ENCODE measurements around the gene MACROD1.

Gene MACROD1

DNA sequence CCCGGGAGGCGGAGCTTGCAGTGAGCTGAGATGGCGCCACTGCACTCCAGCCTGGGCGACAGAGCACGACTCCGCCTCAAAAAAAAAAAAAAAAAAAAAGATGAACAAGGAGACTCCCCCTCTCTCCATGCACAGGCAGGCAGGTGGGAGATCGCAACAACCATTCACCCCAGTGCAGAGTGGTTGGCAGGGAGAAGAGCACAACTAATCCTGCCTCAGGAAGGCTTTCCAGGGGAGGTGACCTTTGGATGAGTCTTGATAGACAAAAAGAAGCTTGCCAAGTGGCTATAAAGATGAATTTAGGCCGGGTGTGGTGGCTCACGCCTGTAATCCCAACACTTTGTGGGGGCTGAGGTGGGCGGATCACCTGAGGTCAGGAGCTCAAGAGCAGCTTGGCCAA, 100.2 kb downstream of the MACROD1 start:
- no peak for TF ChIP-seq EZH2phosphoT487 (conservative IDR thresholded peaks at IDR 0.05; ENCODE audit: low read length)
- TF ChIP-seq, protein P1, sequence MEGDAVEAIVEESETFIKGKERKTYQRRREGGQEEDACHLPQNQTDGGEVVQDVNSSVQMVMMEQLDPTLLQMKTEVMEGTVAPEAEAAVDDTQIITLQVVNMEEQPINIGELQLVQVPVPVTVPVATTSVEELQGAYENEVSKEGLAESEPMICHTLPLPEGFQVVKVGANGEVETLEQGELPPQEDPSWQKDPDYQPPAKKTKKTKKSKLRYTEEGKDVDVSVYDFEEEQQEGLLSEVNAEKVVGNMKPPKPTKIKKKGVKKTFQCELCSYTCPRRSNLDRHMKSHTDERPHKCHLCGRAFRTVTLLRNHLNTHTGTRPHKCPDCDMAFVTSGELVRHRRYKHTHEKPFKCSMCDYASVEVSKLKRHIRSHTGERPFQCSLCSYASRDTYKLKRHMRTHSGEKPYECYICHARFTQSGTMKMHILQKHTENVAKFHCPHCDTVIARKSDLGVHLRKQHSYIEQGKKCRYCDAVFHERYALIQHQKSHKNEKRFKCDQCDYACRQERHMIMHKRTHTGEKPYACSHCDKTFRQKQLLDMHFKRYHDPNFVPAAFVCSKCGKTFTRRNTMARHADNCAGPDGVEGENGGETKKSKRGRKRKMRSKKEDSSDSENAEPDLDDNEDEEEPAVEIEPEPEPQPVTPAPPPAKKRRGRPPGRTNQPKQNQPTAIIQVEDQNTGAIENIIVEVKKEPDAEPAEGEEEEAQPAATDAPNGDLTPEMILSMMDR (IDR thresholded peaks at IDR 0.05; ENCODE audit: insufficient read depth, low read length, poor library complexity, severe bottlenecking): no peak
- Histone ChIP-seq H3K27ac (ENCODE audit: low read depth, low read length) (no peak overlapping the region), H3K4me2 (ENCODE audit: low read depth, low read length, poor library complexity, severe bottlenecking) (no peak overlapping the region), H3K9ac (ENCODE audit: low read length) (no peak overlapping the region), H3K36me3 (ENCODE audit: low read length) (no peaks in the 10 kb centered on the region), H3K79me2 (ENCODE audit: insufficient read depth, low read length) (no peaks in the 10 kb centered on the region), H3K4me3 (ENCODE audit: insufficient read depth, low read length, poor library complexity, severe bottlenecking) (no peak overlapping the region), H3F3A (ENCODE audit: insufficient read depth) (no peaks in the 10 kb centered on the region), H3K9me3 (ENCODE audit: insufficient read depth, low read length) (no peaks in the 10 kb centered on the region), H2AFZ (ENCODE audit: low read depth, low read length, severe bottlenecking) (no peak overlapping the region), H3K9me2 (replicated peaks; ENCODE audit: insufficient read depth, low read length) (no peaks in the 10 kb centered on the region), H4K20me1 (ENCODE audit: low read depth, low read length) (no peaks in the 10 kb centered on the region), H3K27me3 (ENCODE audit: low read length) (no peaks in the 10 kb centered on the region)

GRCh38 chr11:64065141-64065465, 100.8 kb downstream of the MACROD1 start:
- Histone ChIP-seq H3K36me3 (ENCODE audit: low read length) (no peaks in the 10 kb centered on the region), H2AFZ (ENCODE audit: low read depth, low read length, severe bottlenecking) (no peak overlapping the region), H4K20me1 (ENCODE audit: low read depth, low read length) (0 out of 2 replicates have a peak, but pooled peaks cover 4% of the 10 kb centered on the region), H3K9ac (ENCODE audit: low read length) (no peak overlapping the region), H3K79me2 (ENCODE audit: insufficient read depth, low read length) (no peaks in the 10 kb centered on the region), H3K27me3 (ENCODE audit: low read length) (no peaks in the 10 kb centered on the region), H3K4me2 (ENCODE audit: low read depth, low read length, poor library complexity, severe bottlenecking) (no peak overlapping the region), H3K27ac (ENCODE audit: low read depth, low read length) (no peak overlapping the region), H3F3A (ENCODE audit: insufficient read depth) (no peaks in the 10 kb centered on the region), H3K4me3 (ENCODE audit: insufficient read depth, low read length, poor library complexity, severe bottlenecking) (no peak overlapping the region), H3K9me2 (replicated peaks; ENCODE audit: insufficient read depth, low read length) (no peaks in the 10 kb centered on the region), H3K9me3 (ENCODE audit: insufficient read depth, low read length) (no peaks in the 10 kb centered on the region)
- TF ChIP-seq, protein P1 (IDR thresholded peaks at IDR 0.05; ENCODE audit: insufficient read depth, low read length, poor library complexity, severe bottlenecking): no peak
- TF ChIP-seq EZH2phosphoT487 (conservative IDR thresholded peaks at IDR 0.05; ENCODE audit: low read length): no peak

DNA sequence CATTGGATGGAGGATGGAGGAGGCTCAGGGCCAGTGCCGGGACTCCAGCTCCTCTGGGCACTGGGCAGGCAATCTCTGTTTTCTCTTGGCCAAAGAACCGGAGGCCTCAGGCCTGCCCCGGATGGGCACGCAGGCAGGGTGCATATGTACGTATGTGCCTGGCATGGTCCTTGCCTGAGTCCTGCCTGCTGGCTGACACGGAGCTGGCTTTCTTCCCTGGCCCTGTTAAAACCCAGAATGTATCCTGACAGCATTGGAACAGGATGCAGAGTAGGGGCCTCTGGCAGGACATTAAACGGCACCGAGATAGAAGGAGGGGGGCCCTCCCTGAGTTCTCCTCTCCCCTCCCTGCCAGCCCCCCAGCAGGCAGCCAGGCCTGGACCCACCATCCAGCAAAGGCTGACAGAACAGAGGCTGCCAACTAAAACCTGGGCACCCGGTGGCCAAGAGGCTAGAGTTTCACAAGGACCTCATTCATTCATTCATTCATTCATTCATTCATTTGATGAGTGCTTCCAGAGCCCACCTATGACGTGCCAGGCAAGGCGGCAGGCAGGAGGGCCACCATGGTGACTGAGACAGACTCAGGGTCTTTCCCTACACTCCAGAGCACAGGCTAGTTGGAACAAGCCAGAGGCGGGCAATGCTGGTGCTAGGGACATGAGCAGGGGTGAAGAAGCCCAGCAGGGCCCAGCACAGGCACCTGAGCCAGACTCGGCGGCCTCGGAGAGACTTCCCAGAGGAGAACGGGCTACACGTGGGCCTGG, 101.4 kb downstream of the MACROD1 start:
- H3K27me3 ChIP-seq (ENCODE audit: low read length): no peaks in the 10 kb centered on the region
- no peak overlapping the region for H3K4me2 ChIP-seq (ENCODE audit: low read depth, low read length, poor library complexity, severe bottlenecking)
- no peak for TF ChIP-seq EZH2phosphoT487 (conservative IDR thresholded peaks at IDR 0.05; ENCODE audit: low read length)
- TF ChIP-seq, protein P1 (IDR thresholded peaks at IDR 0.05; ENCODE audit: insufficient read depth, low read length, poor library complexity, severe bottlenecking): no peak
- no peaks in the 10 kb centered on the region for H3K9me3 ChIP-seq (ENCODE audit: insufficient read depth, low read length)
- H3K27ac ChIP-seq (ENCODE audit: low read depth, low read length): no peak overlapping the region
- no peak overlapping the region for H3K9ac ChIP-seq (ENCODE audit: low read length)
- 0 out of 2 replicates have a peak, but pooled peaks cover 4% of the 10 kb centered on the region for H4K20me1 ChIP-seq (ENCODE audit: low read depth, low read length)
- H2AFZ ChIP-seq (ENCODE audit: low read depth, low read length, severe bottlenecking): no peak overlapping the region
- no peak overlapping the region for H3K4me3 ChIP-seq (ENCODE audit: insufficient read depth, low read length, poor library complexity, severe bottlenecking)
- H3K9me2 ChIP-seq (replicated peaks; ENCODE audit: insufficient read depth, low read length): no peaks in the 10 kb centered on the region
- H3F3A ChIP-seq (ENCODE audit: insufficient read depth): no peaks in the 10 kb centered on the region
- H3K36me3 ChIP-seq (ENCODE audit: low read length): no peaks in the 10 kb centered on the region
- no peaks in the 10 kb centered on the region for H3K79me2 ChIP-seq (ENCODE audit: insufficient read depth, low read length)
